Stimulated activated CD4-positive, alpha-beta T cell treated with anti-CD3 and anti-CD28 coated beads, Interleukin-4, amount 100 ng/mL, for 48 hours (primary cell): Measurements from ENCODE around the gene MAGI1.
"Not testable (repeated sequence)": the region's sequence is repeated elsewhere in the genome, so short reads cannot be mapped to it uniquely, and the experiment has no call there.

Source experiments
- DNase-seq, 2 donors: peaks; one replicate each; pipeline ENCODE4 v3.0.0-alpha.2; 2020; ENCODE audit warnings: low read depth in 2 of 2

Gene MAGI1

GRCh38 chr3:66039590-66039887 is 821 bp upstream of the MAGI1 start:
- DNase-seq, result no peak

- no peak for DNase-seq
Observed at GRCh38 chr3:66038384-66038725, 363 bp downstream of the MAGI1 start.

DNA sequence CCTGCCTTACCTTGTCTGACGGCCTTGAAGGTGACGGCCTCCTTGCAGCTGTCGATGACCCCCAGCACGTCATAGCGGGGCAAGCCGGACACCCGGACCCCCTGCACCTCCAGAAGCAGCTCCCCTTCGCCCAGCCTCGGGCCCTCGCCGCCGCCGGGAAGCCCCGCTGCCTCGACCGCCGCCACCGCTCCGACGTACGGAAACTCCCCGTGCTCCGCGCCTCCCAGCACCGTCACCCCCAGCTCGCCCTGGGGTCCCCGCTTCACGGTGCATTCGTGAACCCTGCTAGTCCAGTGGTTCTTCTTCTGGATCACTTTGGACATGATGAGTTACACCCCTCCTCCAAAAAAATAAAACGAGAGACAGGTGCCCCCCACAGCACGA is 740 bp downstream of the MAGI1 start:
- no peak for DNase-seq

DNA sequence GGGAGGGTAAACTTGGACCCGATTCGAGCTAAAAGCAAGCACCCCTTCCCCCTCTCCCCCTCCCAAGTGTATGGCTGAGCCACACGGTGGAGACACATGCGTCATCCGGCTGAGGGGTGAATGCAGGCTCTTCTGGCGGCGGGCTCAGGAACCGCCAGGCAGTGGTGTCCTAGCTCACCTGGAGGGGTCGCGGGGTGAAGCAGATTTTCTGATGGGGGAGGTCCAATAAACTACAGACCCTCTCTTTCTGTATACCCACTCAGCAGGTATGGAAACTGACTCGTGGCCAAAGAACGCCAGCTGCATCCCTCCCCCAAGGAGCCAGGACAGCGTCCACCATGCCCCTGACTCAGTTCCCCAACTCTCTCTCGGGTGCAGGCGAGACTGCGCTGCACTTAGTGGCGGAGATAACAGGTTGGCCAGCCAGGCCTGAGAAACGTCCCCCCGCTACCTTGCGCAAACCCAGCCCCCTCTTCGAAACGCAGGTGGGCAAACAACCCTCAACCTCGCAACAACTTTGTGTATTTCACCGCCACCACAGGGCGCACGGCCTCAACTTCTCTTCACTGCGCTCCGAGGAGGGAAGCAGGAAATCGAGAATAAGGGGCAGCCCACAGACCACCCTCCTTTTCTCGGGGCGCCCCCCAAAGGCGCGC is 1.3 kb downstream of the MAGI1 start:
- no peak for DNase-seq

- no peak for DNase-seq
Observed at GRCh38 chr3:66036586-66037148, 2.1 kb downstream of the MAGI1 start.

DNA sequence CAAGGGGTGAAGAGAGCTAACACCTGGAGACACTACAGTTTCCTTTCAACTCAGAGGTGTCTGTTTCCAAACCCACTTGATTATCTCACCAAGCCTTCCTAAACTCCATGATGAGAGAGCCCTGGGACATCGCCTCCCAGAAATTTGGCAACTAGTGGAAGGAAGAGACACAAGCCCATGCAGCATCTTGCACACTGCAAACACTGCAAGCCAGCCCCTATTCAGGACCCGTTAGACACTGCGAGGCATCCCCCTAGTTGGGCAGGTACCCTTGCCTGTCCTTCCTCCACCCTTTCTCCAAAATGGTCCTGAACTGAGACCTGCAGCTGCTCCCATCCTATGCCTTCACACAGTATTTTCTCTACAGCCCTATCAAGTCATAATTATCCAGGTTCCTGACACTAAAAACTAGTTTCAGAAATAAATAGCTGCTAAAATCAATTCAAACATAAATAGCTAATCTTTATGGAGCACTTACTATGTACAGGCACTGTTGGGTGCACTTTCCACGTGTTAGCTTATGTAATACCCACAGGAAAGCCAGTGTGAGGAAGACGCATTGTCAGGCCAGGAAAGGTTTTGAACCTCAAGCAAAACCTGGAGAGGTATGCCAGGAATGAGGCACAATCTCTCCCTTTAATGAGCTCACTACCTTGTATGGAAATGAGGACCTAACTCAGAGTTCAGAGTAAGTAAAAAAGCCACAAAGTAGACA is 2.8 kb downstream of the MAGI1 start:
- no peak for DNase-seq

- DNase-seq, result no peak
Observed at GRCh38 chr3:66033241-66034138, 5.2 kb downstream of the MAGI1 start.

DNA sequence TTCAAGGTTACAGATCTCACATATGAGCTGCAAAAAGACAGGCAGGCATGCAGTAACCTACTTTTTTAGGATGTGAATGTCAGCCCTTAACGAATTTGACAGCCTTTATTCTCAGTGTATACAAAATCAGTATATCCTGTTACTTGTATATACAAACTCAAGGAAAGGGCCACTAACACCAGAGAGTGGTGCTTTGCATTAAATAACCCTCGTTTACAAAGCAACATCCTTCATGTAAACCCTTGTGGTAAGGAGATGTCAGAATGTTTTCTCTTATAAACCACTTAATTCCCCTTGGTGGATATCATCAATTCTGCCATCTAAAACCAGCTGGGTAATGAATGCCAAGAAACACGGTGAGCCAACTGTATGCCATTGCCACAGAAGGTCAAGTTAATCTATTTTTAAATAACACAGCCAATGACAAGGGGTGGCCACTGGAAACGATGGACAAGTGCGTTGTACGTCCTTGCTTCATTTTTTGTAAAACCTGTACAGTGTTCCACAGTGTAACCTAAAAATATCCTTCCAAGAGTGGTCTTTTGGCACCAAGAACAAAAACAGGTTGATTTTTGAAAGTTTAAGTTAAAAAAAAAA is 7.5 kb downstream of the MAGI1 start:
- DNase-seq, result no peak

- DNase-seq, result no peak
Observed at GRCh38 chr3:66029443-66029842, 9.3 kb downstream of the MAGI1 start.

GRCh38 chr3:66029014-66029413 is 9.7 kb downstream of the MAGI1 start:
- no peak for DNase-seq

DNA sequence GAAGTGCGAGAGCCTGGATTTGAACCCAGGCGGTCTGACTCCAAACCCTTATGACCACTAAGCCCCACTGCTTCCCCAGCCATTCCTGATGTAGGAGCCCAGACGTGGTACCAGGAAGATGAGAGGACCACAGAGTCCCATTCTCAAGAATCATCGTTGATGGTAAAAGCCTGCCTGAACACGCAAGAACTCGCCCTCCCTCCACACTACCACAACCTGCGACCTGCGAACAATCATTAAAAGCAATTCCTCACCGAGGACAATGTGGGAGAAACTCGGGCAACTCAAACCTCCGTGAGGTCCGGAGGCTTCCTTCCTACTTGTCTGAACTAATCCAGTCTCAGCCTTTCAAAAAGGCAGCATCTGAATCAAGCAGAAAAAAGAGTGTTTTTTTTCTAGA is 10.3 kb downstream of the MAGI1 start:
- DNase-seq, result no peak

DNA sequence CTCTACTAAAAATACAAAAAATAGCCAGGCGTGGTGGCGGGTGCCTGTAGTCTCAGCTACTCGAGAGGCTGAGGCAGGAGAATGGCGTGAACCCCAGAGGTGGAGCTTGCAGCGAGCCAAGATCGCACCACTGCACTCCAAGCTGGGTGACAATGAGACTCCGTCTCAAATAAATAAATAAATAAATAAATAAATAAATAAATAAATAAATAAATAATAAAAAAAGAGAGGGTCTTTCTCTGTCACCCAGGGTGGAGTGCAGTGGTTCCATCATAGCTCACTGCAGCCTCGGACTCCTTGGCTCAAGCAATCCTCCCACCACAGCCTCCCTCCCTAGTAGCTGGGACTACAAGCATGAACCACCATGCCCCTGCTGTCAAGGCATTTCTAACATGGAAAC is 11.6 kb downstream of the MAGI1 start:
- not testable (repeated sequence) for DNase-seq

- no peak for DNase-seq
Observed at GRCh38 chr3:66023738-66024385, 14.9 kb downstream of the MAGI1 start.

- no peak for DNase-seq
Observed at GRCh38 chr3:66023229-66023628, 15.5 kb downstream of the MAGI1 start.

DNA sequence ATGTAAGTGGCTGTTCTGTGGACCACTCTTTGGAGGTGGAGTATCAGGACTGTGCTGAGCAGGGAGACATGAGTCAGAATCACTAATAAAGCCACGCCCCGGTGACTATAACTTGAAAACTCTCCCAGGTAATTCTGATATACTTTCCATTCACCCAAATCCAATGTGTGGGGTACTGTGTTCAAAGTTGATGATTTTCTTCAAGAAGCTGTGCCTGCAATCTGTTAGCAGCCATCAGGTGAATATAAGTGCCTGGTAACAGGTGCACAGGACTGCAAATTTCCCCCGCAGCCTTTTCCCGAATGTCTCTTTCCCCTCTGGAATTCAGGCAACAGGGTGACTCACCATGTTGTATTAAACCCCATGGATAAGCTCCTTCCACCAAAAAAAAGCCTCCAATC is 17.0 kb downstream of the MAGI1 start:
- no peak for DNase-seq

DNA sequence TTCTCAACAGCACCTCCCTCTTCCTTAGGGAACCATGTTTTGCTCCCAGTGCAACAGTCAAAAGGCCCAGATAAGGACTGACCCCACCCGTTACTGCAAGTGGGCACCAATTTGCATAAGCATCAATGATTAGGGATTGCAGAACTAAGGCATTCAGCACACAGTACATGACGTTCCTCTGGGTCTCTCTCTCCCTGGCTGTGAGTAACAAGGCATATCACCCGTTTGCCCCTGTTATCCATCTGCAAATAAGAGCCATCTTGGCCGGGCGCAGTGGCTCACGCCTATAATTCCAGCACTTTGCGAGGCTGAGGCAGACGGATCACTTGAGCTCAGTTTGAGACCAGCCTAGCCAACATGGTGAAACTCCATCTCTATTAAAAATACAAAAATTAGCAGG is 18.8 kb downstream of the MAGI1 start:
- no peak for DNase-seq

DNA sequence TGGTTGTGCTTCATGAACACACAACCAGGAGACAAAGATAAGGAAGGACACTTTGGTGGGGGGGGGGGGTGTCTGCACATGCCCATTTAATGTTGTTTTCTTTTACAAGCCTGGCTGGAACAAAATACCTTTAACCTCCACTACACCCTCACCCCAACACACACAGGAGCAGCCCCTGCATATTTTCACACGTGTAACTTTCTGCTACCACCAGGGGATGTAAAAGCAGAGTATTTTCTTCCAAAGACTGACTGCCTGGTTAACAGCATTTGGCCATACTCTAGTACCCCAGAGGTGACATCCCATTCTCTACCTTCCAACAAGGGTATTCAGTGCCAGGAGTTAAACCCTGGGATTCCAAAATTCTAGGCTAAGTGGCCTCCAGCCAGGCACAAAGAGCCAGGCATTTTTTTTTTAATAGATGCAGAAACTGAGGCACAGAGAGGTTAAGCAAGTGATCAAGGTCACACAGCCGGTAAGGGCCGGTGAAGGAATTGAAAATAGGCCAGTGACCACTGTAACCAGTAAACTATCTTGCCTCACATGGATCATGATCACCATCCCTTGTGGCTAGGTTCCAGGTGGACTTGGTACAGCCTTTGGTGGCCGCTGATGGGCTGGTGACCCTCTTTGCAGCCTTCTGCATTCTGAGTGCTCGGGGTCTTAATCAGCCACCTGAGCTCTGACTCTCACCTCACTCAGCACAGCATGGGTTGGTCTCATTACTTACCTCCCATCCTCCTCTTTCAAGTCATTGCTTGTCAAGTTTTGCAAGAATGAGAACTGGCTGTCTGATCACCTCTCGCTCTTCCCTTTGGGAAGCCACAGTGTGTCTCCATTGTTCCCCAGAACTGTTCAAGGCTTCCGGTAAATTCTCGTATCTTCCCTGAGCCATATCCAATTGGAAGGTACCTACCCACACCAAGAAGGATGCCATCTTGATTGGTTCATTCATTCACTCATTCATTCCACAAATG is 20.4 kb downstream of the MAGI1 start:
- no peak for DNase-seq

GRCh38 chr3:66017591-66017990 is 21.1 kb downstream of the MAGI1 start:
- DNase-seq, result no peak

DNA sequence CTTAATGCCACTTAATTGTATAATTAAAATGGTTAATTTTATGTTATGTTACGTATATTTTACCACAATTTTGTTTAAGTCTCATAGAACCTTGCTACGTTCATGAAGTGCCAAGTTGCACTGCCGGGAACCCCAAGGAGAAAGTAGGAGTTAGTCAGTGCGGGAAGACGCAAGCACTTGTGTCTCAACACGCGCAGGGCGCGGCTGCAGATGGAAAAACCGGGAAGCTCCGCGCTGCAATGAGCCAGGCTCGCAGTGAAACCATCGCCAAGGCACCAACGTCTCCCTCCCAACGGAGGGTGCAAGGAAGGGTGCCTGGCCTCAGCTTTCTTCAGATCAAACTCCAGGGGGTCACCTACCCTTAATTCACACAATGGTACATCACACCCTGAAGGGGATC is 21.6 kb downstream of the MAGI1 start:
- DNase-seq, result no peak

DNA sequence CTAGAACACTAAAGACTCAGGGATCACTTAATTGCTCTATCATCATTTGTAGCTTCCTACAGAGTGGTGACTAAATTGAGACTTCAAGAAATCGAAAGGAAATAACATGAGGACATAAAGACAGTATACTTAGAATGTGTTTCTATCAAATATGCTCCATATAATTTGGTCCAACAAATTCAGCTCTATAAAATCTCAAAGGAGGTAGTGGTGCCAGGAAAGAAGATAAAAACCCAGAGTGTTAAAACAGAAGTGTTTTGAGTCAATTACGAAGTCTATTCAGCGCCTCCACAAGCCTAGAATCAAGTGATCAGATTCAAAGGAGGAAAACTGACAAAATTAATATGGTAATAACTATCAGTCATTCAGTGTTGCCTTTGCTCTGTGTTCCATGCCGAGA is 22.9 kb downstream of the MAGI1 start:
- DNase-seq, result no peak

DNA sequence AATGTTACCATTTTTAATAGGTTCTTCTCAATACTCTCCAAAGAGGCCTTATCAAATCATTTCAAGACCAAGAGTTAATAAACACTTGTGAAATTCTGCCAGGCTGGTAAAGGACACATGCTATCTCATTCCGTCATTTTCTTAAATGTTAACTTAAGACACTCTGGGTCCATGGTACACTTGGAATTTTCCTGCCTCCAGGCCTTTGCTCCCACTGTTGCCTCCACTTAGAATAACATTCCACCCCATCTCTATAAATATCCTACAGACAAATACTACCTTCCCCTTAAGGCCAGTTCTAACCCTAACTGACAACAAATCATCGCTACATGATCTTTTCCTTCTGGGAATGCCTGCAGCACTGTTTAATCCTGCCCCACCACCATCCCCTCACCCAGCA is 24.1 kb downstream of the MAGI1 start:
- DNase-seq, result no peak
